ENCODE measurements around the gene FBXL17.
A peak's percentile ranks its signal among the peaks of the same experiment; 100 is the strongest.

Gene FBXL17

GRCh38 chr5:107864793-107865192 lies 517.1 kb downstream of the FBXL17 start:
- DNase-seq (ENCODE audit: low read depth, low spot score), result no peak

DNA sequence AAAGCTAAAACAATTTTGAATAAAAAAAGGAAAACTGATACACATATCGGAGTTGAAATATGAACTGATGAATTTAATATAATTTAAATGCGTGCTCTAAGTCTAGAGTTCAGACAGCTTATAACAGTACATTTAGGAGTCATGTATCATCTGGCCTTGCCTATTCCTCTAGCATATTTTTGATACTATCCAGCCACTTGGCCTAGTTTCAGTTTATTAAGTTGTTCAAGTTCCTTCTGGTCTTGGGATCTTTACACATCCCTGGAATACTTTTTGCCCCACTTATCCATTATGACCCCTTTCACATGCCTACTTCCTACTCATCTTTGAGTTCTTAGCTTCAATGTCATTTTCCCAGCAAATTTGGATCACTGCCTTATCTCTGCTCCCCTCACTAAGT lies 518.8 kb downstream of the FBXL17 start:
- no peak for DNase-seq (ENCODE audit: low read depth, low spot score)

- no peak for DNase-seq (ENCODE audit: low read depth, low spot score)
These were observed 520.3 kb downstream of the FBXL17 start for GRCh38 chr5:107861565-107861964.

DNA sequence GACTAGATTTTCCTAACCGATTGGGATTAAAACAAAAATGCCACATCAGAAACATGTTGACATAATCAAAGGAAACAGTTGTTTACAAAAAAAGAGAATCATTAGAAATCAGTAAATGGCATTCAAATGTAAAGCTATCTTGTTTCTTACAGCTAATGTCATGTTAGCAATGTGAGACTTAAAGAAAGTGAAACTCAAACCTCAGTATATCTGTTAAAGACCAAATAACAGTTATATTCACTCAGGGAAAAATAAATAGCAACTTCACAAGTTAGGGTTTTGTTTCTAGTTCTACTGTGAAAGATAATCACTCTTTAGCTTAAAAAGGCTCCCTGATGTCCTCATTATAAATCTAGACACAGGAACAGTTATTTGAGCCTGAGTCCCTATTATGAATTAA lies 521.9 kb downstream of the FBXL17 start:
- no peak for DNase-seq (ENCODE audit: low read depth, low spot score)

DNA sequence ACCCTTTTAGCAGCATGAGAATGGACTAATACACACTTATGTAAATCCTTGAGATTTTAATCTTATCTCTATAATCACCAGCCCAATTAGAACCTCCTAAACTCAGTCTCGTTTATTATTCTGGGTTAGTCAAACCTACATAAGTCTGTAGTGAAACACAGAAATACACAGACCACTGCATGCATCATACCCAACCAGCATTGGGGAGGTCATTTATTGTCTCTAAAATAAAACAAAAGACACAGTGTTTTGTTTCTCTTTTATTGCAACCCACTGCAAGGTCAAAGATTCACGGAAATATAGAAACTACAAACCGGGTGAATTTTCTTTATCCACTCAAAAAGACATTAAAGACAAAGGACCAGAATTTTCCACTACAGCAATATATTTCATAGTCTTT lies 523.1 kb downstream of the FBXL17 start:
- no peak for DNase-seq (ENCODE audit: low read depth, low spot score)

DNA sequence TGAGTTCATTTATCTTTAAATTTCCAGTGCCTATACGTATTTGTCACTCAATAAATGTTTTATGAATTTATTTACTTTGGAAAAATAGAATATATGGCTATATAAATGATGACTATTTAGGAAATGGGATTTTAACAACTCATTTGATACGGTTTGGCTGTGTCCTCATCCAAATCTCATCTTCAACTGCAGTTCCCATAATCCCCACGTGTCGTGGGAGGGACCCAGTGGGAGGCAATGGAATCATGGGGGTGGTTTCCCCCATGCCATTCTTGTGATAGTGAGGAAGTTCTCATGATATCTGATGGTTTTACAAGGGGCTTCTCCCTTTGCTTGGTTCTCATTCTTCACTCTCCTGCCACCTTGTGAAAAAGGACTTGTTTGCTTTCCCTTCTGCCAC lies 523.6 kb downstream of the FBXL17 start:
- no peak for DNase-seq (ENCODE audit: low read depth, low spot score)

- DNase-seq (ENCODE audit: low read depth, low spot score), result no peak
These were observed 524.1 kb downstream of the FBXL17 start for GRCh38 chr5:107857785-107858184.

- DNase-seq (ENCODE audit: low read depth, low spot score), result no peak
These were observed 526.7 kb downstream of the FBXL17 start for GRCh38 chr5:107855171-107855570.

DNA sequence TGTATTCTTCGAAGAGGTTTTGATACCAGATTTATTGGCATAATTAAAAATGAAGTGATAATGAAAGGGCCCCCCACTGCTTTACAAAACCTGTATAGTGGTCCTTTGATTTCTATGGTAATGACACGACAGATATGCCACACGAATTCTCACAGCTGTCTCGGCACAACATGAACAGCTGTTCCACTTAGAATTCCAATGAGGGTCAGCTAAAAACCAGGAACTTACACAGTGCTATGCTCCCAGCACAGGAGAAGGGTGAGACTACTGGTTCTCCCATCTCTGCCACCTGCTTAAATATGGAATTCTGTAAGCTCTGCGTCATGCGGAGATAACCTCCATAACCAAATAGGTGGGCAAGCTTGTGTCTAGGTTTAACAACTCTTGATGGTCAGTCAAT lies 528.2 kb downstream of the FBXL17 start:
- no peak for DNase-seq (ENCODE audit: low read depth, low spot score)

GRCh38 chr5:107853031-107853430 lies 528.9 kb downstream of the FBXL17 start:
- DNase-seq (ENCODE audit: low read depth, low spot score), result no peak

DNA sequence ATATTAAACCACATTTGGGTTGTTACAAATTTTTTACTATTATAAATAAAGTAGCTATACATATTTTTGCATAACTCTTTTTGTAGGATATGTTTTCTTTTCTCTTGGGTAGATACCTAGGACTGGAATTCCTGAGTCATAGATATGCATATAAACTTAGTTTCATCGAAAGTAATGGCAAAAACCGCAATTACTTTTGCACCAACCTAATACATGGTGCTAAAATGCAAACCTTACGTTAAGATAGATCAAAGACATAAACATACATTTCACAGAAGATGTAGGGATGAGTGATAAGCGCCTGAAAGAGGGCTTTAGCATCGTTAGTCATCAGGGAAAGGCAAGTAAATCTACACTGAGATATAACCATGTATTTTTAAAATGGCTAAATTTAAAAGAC lies 532.8 kb downstream of the FBXL17 start:
- DNase-seq (ENCODE audit: low read depth, low spot score), result no peak

DNA sequence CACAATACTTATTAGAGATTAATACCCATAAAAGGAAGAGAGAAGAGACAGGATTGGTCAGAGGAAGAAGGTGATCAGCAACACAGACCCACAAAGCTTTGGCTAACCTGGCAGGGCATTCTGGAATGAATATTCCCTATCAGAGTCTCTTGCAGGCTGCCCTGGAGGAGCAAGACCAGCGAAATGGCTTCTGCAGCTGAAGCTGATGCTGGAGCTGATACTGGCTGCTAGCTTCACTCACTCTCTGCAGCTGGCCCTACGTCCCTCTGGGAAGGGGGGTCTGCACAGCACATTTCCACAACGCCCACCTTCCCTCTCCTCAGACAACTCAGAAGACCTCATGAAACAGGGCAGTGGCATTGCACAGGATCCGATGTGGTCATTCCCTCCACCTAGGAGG lies 541.3 kb downstream of the FBXL17 start:
- DNase-seq (ENCODE audit: low read depth, low spot score), result no peak

- DNase-seq (ENCODE audit: low read depth, low spot score), result no peak
These were observed 541.7 kb downstream of the FBXL17 start for GRCh38 chr5:107840161-107840560.

GRCh38 chr5:107835096-107835495 lies 546.8 kb downstream of the FBXL17 start:
- DNase-seq (ENCODE audit: low read depth, low spot score), result no peak

- no peak for DNase-seq (ENCODE audit: low read depth, low spot score)
These were observed 549.2 kb downstream of the FBXL17 start for GRCh38 chr5:107832746-107833145.

GRCh38 chr5:107831612-107832395 lies 550.1 kb downstream of the FBXL17 start:
- peak; percentile 43 for DNase-seq (ENCODE audit: low read depth, low spot score)

GRCh38 chr5:107830750-107831149 lies 551.1 kb downstream of the FBXL17 start:
- no peak for DNase-seq (ENCODE audit: low read depth, low spot score)

GRCh38 chr5:107826311-107827000 lies 555.4 kb downstream of the FBXL17 start:
- DNase-seq (ENCODE audit: low read depth, low spot score), result peak; percentile 51

DNA sequence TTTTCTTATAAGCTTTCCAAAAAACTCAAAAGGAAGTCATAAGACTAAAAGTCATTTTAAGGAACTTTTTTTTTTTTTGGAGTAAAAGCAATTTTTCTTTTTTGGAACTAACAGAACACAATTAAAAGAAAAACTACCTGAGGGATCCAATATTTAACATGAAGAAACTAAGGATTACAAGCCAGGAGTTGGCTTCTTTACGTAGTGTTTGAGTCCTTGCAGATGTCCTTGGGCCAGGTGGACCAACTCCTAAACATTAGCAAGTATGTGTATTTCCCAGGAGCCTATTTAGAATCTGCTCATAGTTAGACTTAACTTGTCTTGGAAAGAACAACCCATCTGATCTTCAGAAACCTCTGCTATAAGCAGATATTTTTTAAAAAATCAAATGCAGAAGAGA lies 557.1 kb downstream of the FBXL17 start:
- DNase-seq (ENCODE audit: low read depth, low spot score), result no peak

- no peak for DNase-seq (ENCODE audit: low read depth, low spot score)
These were observed 560.6 kb downstream of the FBXL17 start for GRCh38 chr5:107821288-107821687.

- DNase-seq (ENCODE audit: low read depth, low spot score), result no peak
These were observed 561.5 kb downstream of the FBXL17 start for GRCh38 chr5:107820429-107820828.

DNA sequence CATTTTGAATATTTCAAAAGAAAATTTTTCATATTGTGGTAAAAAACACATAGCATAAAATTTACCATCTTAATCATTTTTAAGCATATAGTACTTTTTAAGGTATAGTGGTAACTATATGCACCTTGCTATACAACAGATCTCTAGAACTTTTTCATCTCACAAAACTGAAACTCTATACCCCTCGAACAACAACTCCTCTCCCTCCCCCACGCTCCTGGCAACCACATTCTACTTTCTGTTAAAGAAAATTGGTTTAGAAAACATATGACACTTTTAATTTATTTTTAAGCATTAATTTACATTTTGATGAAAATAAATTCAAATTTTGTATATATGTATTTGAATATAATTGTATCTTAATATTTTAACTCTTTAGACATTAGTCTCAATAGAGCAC lies 563.9 kb downstream of the FBXL17 start:
- no peak for DNase-seq (ENCODE audit: low read depth, low spot score)

- no peak for DNase-seq (ENCODE audit: low read depth, low spot score)
These were observed 564.5 kb downstream of the FBXL17 start for GRCh38 chr5:107817436-107817835.

Measured in ELF-1 (cell line).